Spleen (tissue), 7 donors: ENCODE results near the gene ROM1.

Source experiments
- CTCF ChIP-seq, 11 experiments: fragments of 200-600 bp in 7 of 11; fragments of 450-650 bp in 4 of 11; sonication (generic) in 4 of 11; IDR thresholded peaks in 8 of 11; conservative IDR thresholded peaks in 3 of 11; 1 replicate in 7 of 11; 2 replicates in 4 of 11; pipeline versions ENCODE4 v1.4.0 to v1.8.0; 2016 to 2021; ENCODE audit warnings: antibody characterized with exemption in 11 of 11, inconsistent platforms in 4 of 11, mild to moderate bottlenecking in 1 of 11
- POLR2A ChIP-seq, 3 donors: fragments of 450-650 bp; IDR thresholded peaks; one replicate each; pipeline ENCODE4 v1.5.1; 2017; ENCODE audit warnings: antibody characterized with exemption in 3 of 3, mild to moderate bottlenecking in 1 of 3
- donor health status: DM: no; HTN: no; CAD: no; lungs with moderate emphysema.
- donor health status: DM: no; HTN: no; CAD: no.
- donor health status: DM: no; HTN: no; CAD: no.

GRCh38 chr11:62607714-62608113 lies 5.3 kb upstream of the ROM1 start:
- TF ChIP-seq CTCF (IDR thresholded peaks at IDR 0.05 in 8 of 11, conservative IDR thresholded peaks at IDR 0.05 in 3 of 11) (no peak), POLR2A (IDR thresholded peaks at IDR 0.05) (no peak)
